ENCODE data around the gene NFIC.

NFIC gene

GRCh38 chr19:3516675-3517207 is 150.4 kb downstream of the NFIC start:
- Histone ChIP-seq H3K27ac (replicated peaks; ENCODE audit: low read length) (no peak overlapping the region), H4K91ac (ENCODE audit: low read depth, low read length, poor library complexity) (no peak overlapping the region), H3K14ac (ENCODE audit: low read length) (no peak overlapping the region), H2BK5ac (ENCODE audit: low read length) (peak overlapping the region; percentile 17), H2AK5ac (ENCODE audit: low read depth, low read length) (no peak overlapping the region), H3K79me1 (ENCODE audit: low read depth, low read length) (peaks cover 54% of the 10 kb centered on the region), H3K36me3 (replicated peaks in 1 of 2; ENCODE audit: control insufficient read depth in 2 of 2, insufficient read depth in 2 of 2, low read length in 2 of 2) (peaks cover 9 to 81% of the 10 kb centered on the region in 2 donors), H2BK12ac (ENCODE audit: low read length) (no peak overlapping the region), H3K27me3 (ENCODE audit: control insufficient read depth in 3 of 3, insufficient read depth in 3 of 3, low read depth in 1 of 3, low read length in 3 of 3) (no peaks in the 10 kb centered on the region), H3K4me2 (ENCODE audit: insufficient read depth, low read length, poor library complexity, severe bottlenecking) (no peak overlapping the region), H3K9ac (ENCODE audit: low read depth, low read length, poor library complexity) (no peak overlapping the region), H3K9me3 (replicated peaks in 1 of 2; ENCODE audit: control insufficient read depth in 2 of 2, insufficient read depth in 1 of 2, low read depth in 1 of 2, low read length in 2 of 2) (no peaks in the 10 kb centered on the region), H2BK15ac (ENCODE audit: low read length) (no peak overlapping the region), H3K4me1 (ENCODE audit: control insufficient read depth in 2 of 2, insufficient read depth in 1 of 2, low read depth in 1 of 2, low read length in 2 of 2) (no peaks in the 10 kb centered on the region), H3K4me3 (ENCODE audit: low read length in 2 of 2) (no peak overlapping the region), H2AFZ (ENCODE audit: low read length) (no peak overlapping the region), H3K4ac (ENCODE audit: low read length) (no peak overlapping the region), H3K23ac (ENCODE audit: low read depth, low read length, poor library complexity) (no peak overlapping the region), H4K8ac (ENCODE audit: low read depth, low read length) (peak overlapping the region; percentile 43), H3K18ac (ENCODE audit: low read length) (no peak overlapping the region), H2BK120ac (ENCODE audit: low read depth, low read length) (no peak overlapping the region)
- WGBS, 2 donors (ENCODE audit: extremely low coverage in 2 of 2, insufficient read length in 2 of 2, insufficient replicate concordance in 1 of 2) = no CpG with 5 or more reads among the region's 15 CpGs
- no peak for DNase-seq (ENCODE audit: low spot score)

GRCh38 chr19:3517638-3518037 is 151.3 kb downstream of the NFIC start:
- no peak overlapping the region for H3K4ac ChIP-seq (ENCODE audit: low read length)
- no peak overlapping the region for H4K8ac ChIP-seq (ENCODE audit: low read depth, low read length)
- no peak overlapping the region for H3K18ac ChIP-seq (ENCODE audit: low read length)
- no peak overlapping the region for H2BK12ac ChIP-seq (ENCODE audit: low read length)
- peaks cover 0 to 2% (median 0%) of the 10 kb centered on the region in 3 experiments for H3K27me3 ChIP-seq (ENCODE audit: control insufficient read depth in 3 of 3, insufficient read depth in 3 of 3, low read depth in 1 of 3, low read length in 3 of 3)
- no peak for DNase-seq (ENCODE audit: low spot score)
- WGBS, 2 donors (ENCODE audit: extremely low coverage in 2 of 2, insufficient read length in 2 of 2, insufficient replicate concordance in 1 of 2) = no CpG with 5 or more reads among the region's 2 CpGs
- no peak overlapping the region for H3K4me2 ChIP-seq (ENCODE audit: insufficient read depth, low read length, poor library complexity, severe bottlenecking)
- H2BK120ac ChIP-seq (ENCODE audit: low read depth, low read length) = no peak overlapping the region
- no peak overlapping the region for H2BK15ac ChIP-seq (ENCODE audit: low read length)
- no peak overlapping the region for H2AFZ ChIP-seq (ENCODE audit: low read length)
- H3K14ac ChIP-seq (ENCODE audit: low read length) = no peak overlapping the region
- H3K9me3 ChIP-seq (replicated peaks in 1 of 2; ENCODE audit: control insufficient read depth in 2 of 2, insufficient read depth in 1 of 2, low read depth in 1 of 2, low read length in 2 of 2) = no peaks in the 10 kb centered on the region
- H4K91ac ChIP-seq (ENCODE audit: low read depth, low read length, poor library complexity) = no peak overlapping the region
- H3K23ac ChIP-seq (ENCODE audit: low read depth, low read length, poor library complexity) = no peak overlapping the region
- no peak overlapping the region for H3K9ac ChIP-seq (ENCODE audit: low read depth, low read length, poor library complexity)
- peaks cover 52% of the 10 kb centered on the region for H3K79me1 ChIP-seq (ENCODE audit: low read depth, low read length)
- H3K4me1 ChIP-seq (ENCODE audit: control insufficient read depth in 2 of 2, insufficient read depth in 1 of 2, low read depth in 1 of 2, low read length in 2 of 2) = no peaks in the 10 kb centered on the region
- H3K27ac ChIP-seq (replicated peaks; ENCODE audit: low read length) = no peak overlapping the region
- no peak overlapping the region for H2AK5ac ChIP-seq (ENCODE audit: low read depth, low read length)
- peaks cover 12 to 83% of the 10 kb centered on the region in 2 donors for H3K36me3 ChIP-seq (replicated peaks in 1 of 2; ENCODE audit: control insufficient read depth in 2 of 2, insufficient read depth in 2 of 2, low read length in 2 of 2)
- no peak overlapping the region for H2BK5ac ChIP-seq (ENCODE audit: low read length)
- H3K4me3 ChIP-seq (ENCODE audit: low read length in 2 of 2) = no peak overlapping the region

- Histone ChIP-seq H3K9ac (ENCODE audit: low read depth, low read length, poor library complexity) (no peak overlapping the region), H3K27me3 (ENCODE audit: control insufficient read depth in 3 of 3, insufficient read depth in 3 of 3, low read depth in 1 of 3, low read length in 3 of 3) (peaks cover 0 to 2% (median 0%) of the 10 kb centered on the region in 3 experiments)
- no peak for DNase-seq (ENCODE audit: low spot score)
Measured at GRCh38 chr19:3518255-3518654, 151.9 kb downstream of the NFIC start.

GRCh38 chr19:3518659-3519058 is 152.3 kb downstream of the NFIC start:
- H3K4ac ChIP-seq (ENCODE audit: low read length) = no peak overlapping the region
- H3K79me1 ChIP-seq (ENCODE audit: low read depth, low read length) = peaks cover 55% of the 10 kb centered on the region
- H4K91ac ChIP-seq (ENCODE audit: low read depth, low read length, poor library complexity) = no peak overlapping the region
- DNase-seq (ENCODE audit: low spot score) = no peak
- no peak overlapping the region for H3K23ac ChIP-seq (ENCODE audit: low read depth, low read length, poor library complexity)
- peaks cover 18 to 83% of the 10 kb centered on the region in 2 donors for H3K36me3 ChIP-seq (replicated peaks in 1 of 2; ENCODE audit: control insufficient read depth in 2 of 2, insufficient read depth in 2 of 2, low read length in 2 of 2)
- H3K14ac ChIP-seq (ENCODE audit: low read length) = peak overlapping the region; percentile 8
- H3K27me3 ChIP-seq (ENCODE audit: control insufficient read depth in 3 of 3, insufficient read depth in 3 of 3, low read depth in 1 of 3, low read length in 3 of 3) = peaks cover 0 to 2% (median 0%) of the 10 kb centered on the region in 3 experiments
- H3K18ac ChIP-seq (ENCODE audit: low read length) = no peak overlapping the region
- H4K8ac ChIP-seq (ENCODE audit: low read depth, low read length) = no peak overlapping the region
- WGBS, 2 donors (ENCODE audit: extremely low coverage in 2 of 2, insufficient read length in 2 of 2, insufficient replicate concordance in 1 of 2) = no CpG with 5 or more reads among the region's 2 CpGs
- H2BK12ac ChIP-seq (ENCODE audit: low read length) = no peak overlapping the region
- no peak overlapping the region for H3K4me3 ChIP-seq (ENCODE audit: low read length in 2 of 2)
- peak overlapping the region; percentile 39 for H2BK5ac ChIP-seq (ENCODE audit: low read length)
- H2AFZ ChIP-seq (ENCODE audit: low read length) = no peak overlapping the region
- no peaks in the 10 kb centered on the region for H3K9me3 ChIP-seq (replicated peaks in 1 of 2; ENCODE audit: control insufficient read depth in 2 of 2, insufficient read depth in 1 of 2, low read depth in 1 of 2, low read length in 2 of 2)
- no peak overlapping the region for H3K27ac ChIP-seq (replicated peaks; ENCODE audit: low read length)
- no peak overlapping the region for H2AK5ac ChIP-seq (ENCODE audit: low read depth, low read length)
- H2BK120ac ChIP-seq (ENCODE audit: low read depth, low read length) = no peak overlapping the region
- no peak overlapping the region for H3K4me2 ChIP-seq (ENCODE audit: insufficient read depth, low read length, poor library complexity, severe bottlenecking)
- H3K9ac ChIP-seq (ENCODE audit: low read depth, low read length, poor library complexity) = no peak overlapping the region
- no peak overlapping the region for H2BK15ac ChIP-seq (ENCODE audit: low read length)
- no peaks in the 10 kb centered on the region for H3K4me1 ChIP-seq (ENCODE audit: control insufficient read depth in 2 of 2, insufficient read depth in 1 of 2, low read depth in 1 of 2, low read length in 2 of 2)

More at GRCh38 chr19:3518255-3518654, 151.9 kb downstream of the NFIC start:
- H3K36me3 ChIP-seq (replicated peaks in 1 of 2; ENCODE audit: control insufficient read depth in 2 of 2, insufficient read depth in 2 of 2, low read length in 2 of 2) = peaks cover 14 to 83% of the 10 kb centered on the region in 2 donors
- H2AFZ ChIP-seq (ENCODE audit: low read length) = no peak overlapping the region
- peak overlapping the region; percentile 2 for H3K4me2 ChIP-seq (ENCODE audit: insufficient read depth, low read length, poor library complexity, severe bottlenecking)
- H2AK5ac ChIP-seq (ENCODE audit: low read depth, low read length) = no peak overlapping the region
- no peak overlapping the region for H3K23ac ChIP-seq (ENCODE audit: low read depth, low read length, poor library complexity)
- WGBS, 2 donors (ENCODE audit: extremely low coverage in 2 of 2, insufficient read length in 2 of 2, insufficient replicate concordance in 1 of 2) = no CpG with 5 or more reads among the region's 10 CpGs
- H2BK5ac ChIP-seq (ENCODE audit: low read length) = peak overlapping the region; percentile 39
- H3K9me3 ChIP-seq (replicated peaks in 1 of 2; ENCODE audit: control insufficient read depth in 2 of 2, insufficient read depth in 1 of 2, low read depth in 1 of 2, low read length in 2 of 2) = no peaks in the 10 kb centered on the region
- no peak overlapping the region for H3K27ac ChIP-seq (replicated peaks; ENCODE audit: low read length)
- H2BK15ac ChIP-seq (ENCODE audit: low read length) = no peak overlapping the region
- H3K4me1 ChIP-seq (ENCODE audit: control insufficient read depth in 2 of 2, insufficient read depth in 1 of 2, low read depth in 1 of 2, low read length in 2 of 2) = no peaks in the 10 kb centered on the region
- H3K4ac ChIP-seq (ENCODE audit: low read length) = no peak overlapping the region
- no peak overlapping the region for H2BK12ac ChIP-seq (ENCODE audit: low read length)
- no peak overlapping the region for H3K4me3 ChIP-seq (ENCODE audit: low read length in 2 of 2)
- no peak overlapping the region for H4K91ac ChIP-seq (ENCODE audit: low read depth, low read length, poor library complexity)
- H3K14ac ChIP-seq (ENCODE audit: low read length) = no peak overlapping the region
- no peak overlapping the region for H3K18ac ChIP-seq (ENCODE audit: low read length)
- no peak overlapping the region for H4K8ac ChIP-seq (ENCODE audit: low read depth, low read length)
- no peak overlapping the region for H2BK120ac ChIP-seq (ENCODE audit: low read depth, low read length)
- H3K79me1 ChIP-seq (ENCODE audit: low read depth, low read length) = peaks cover 51% of the 10 kb centered on the region

Data from neuronal stem cell (in vitro differentiated cells).